ENCODE measurements around the gene PCYT2.

Gene PCYT2

DNA sequence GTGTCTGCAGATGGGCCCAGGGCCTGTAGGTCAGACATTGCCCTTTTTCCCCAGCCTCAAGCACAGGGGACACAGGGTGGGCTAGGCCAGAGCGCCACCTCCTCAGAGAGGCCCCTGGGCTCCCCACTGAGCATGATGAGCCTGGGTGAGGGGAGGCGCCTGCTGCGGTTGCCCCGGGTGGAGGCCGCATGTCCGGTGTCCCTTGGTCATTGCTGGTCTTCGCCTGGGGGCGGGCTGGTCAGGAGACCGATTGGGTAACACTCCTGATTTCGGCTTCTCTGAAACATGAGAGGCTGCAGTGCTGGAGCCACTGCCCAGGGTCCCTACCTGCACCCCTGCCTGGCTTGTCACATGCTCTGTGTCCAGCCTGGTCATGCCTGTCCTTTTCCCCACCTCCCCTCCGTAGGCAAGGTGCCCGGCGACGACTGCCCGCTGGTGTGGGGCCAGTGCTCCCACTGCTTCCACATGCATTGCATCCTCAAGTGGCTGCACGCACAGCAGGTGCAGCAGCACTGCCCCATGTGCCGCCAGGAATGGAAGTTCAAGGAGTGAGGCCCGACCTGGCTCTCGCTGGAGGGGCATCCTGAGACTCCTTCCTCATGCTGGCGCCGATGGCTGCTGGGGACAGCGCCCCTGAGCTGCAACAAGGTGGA is 11.6 kb downstream of the PCYT2 start:
- no peak for DNase-seq (ENCODE audit: low read depth)

DNA sequence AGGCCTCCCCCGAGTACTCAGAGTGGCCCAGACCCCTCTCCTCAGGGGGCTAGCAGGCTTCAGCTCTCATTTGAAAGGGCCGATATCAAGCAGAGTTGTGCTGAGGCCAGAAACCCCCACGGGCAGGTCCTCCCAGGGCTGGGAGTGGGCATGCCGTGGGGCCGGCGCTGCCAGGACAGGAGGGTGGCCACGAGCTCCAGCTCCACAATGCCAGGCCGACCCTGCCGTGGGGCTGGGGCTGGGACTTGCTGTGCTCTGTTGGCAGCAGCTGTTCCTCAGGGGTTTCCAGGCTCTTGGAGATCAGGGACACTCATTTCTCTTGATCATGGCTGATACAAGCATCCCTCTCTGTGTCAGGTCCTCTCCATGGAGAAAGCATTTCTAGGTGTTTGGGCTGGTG is 12.3 kb downstream of the PCYT2 start:
- no peak for DNase-seq (ENCODE audit: low read depth)

DNA sequence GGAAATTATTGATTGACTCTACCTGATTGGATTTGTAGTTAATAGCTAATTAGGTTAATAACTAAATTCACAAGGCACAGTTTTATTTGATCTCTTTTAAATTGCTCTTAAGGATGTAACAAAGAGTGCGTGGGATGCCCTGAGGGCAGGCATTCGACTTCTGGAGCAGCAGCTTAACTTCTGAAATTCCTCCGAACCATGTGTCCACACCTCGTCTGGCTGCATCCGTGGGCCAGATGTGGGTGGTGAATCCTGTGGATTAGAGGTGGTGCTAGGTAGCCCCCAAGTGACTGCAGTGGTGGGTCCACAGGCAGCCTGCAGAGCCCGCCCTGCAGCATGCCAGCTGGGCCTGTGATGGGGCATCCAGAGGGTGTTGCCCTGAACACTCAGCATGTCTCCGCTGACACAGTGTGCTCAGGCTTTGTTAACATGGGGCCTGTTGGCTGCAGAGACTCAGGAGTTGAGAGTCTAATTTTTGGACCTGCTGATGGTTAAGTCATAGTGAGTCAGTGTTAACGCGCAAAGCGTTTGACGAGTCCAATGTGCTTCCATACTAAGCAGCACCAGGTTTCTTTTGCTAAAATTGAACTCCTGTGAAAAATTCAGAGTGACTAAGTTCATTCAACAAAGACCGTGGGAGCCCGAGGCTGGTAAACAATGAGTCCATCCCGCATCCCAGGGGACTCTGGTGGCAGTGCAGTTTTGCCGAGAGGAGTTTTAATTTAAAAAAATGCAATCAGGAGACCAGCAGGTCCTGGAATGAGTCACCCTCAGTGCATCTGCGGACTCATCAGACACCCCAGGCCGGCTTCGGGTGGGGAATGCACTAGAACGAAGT is 13.0 kb downstream of the PCYT2 start:
- DNase-seq (ENCODE audit: low read depth), result no peak

DNA sequence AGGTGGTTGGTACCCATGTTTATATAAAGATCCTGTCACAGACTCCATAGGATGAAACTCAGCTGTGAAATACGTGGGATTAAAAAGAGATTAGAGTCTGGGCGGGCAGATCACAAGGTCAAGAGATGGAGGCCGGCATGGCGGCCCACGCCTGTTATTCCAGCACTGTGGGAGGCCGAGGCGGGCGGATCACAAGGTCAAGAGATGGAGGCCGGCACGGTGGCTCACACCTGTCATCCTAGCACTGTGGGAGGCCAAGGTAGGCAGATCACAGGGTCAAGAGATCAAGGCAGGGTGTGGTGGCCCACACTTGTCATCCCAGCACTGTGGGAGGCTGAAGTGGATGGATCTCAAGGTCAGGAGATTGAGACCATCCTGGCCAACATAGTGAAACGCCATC is 15.8 kb downstream of the PCYT2 start:
- DNase-seq (ENCODE audit: low read depth), result no peak

DNA sequence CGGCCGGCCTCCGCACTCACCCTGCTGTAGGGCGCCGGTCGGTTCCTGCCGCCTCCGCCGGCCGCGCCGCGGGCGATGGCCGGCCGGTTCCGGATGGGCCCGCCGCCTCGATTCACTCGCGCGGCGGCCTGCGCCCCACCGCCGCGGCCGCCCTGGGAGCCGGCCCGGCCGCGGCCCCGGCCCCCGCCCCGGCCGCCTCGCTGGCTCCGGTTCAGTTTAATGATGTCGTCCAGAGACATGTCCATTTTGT is 20.0 kb downstream of the PCYT2 start:
- no peak for DNase-seq (ENCODE audit: low read depth)

DNA sequence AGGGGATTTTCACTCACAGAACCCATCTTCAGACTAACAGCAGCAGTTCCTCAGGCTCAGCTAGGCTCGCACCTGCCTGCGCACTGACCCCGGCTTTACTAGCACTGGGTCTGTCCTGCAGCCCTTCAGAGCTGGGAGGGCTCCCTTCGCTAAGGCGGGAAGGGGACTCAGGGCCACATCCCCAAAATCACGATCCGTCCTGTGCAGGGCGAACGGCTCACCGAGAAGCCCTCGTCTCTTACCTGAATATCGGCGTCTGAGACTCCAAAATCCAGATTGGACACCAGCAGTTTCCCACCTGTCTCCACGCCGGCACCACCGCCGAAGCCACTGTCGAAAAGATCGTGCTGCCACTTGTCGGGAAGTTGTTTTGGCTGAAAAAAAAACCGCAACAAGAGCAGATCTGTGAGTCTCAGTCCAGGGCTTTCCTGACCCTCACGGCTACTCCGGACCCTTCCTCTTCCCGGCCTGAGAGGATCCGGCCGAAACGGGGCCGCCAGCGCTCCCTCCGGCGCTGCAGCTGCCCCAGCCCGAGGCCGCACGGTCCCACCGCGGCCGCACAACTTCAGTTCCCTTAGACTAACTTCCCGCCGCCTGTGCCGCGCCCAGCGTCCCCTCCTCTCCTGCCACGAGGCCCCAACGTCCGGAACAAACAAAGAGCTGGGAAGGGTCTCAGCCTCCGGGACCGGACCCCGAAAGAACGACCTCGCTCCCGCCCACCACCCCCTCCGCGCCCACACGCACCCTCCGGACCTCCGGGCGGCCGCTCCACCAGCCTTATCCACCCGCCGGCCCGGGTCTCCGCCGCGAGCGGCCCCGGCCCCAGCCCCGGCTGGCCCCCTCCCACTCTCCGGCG is 20.5 kb downstream of the PCYT2 start:
- DNase-seq (ENCODE audit: low read depth), result no peak

DNA sequence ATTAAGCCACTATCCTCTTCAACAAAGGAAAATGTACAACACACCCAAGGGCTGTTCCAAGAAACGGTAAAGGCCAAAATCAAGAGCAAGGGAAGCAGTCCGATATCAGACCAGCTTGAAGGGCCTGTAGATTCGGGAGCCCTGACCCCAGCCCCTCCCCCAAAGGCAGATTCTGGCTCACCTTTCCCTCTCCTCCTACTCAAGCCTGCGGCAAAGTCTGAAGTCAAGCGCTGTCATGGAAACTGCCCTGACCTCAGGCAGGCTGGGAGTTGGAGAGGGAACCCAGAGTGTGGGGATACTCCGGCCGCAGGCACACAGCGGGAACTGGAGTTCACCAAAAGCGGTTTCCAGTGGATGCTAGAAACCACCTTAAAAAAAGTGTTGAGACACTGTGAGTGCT is 21.6 kb downstream of the PCYT2 start:
- DNase-seq (ENCODE audit: low read depth), result no peak

DNA sequence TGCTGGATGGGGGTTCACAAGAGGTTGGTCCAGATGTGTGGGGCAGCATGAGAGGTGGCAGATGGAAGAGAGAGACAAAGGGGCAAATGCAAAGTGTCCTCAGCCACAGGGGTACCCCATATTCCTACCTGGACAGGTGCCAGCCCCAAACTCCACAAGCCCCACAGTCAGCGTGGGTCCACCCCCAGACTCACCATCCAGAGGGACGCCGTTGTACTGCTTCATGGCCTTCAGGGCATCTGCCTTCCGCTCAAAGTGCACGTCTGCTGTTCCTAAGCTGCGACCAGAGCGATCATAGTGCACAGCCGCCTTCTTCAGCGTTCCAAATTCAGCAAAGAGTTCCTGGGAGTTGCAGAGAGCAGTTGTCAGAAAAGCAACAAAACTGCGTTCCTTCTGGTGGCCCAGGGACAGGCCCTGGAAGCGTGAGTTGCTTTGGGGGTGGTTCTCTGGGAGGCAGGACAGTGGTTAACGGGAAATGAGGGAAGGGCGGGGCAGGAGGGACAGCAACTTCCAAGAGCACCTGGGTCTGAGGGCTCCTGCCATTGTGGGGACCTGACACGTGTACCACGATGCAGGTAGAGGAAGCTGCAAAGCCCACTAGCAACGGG is 22.1 kb downstream of the PCYT2 start:
- DNase-seq (ENCODE audit: low read depth), result no peak

DNA sequence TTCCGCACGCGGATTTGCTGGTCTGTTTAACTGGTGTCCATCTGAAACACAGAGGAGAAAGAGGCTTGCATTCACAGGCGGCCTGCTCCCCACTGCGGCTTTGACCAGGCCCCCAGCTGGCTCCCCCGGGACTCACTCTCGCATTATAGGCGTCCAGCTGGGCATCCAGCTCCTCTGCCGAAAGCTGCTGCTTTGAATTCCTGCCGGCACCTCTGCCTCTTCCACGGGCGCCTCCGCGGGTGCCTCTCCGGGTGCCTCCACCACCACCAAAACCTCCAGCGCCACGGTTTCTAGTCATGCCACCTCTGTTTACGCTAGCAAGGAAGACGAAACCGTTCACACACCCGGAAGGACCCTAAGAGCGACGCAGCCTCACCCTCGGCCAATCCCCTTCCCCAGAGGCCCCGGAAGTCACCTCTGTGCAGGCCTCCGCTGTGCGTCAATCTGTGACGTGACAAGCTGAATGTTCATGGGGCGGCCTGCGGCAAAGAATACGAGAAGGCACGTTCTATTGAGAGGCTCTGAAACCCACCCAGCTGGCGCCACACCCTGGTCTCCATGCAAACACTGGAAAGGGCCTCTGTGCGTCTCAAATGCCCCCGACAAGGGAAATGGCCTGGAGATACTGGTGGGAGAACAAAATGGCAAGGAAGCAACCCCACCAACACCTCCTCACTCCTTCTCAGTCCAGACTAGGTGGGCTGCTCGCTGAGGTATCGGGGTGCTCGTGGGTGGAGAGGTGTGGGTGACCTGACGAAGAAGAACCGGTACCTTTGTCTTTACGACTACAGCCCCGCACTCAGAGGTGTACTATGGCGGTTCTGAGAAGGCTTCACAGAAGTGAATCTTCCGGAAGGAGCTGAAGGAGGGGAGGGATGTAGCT is 22.9 kb downstream of the PCYT2 start:
- no peak for DNase-seq (ENCODE audit: low read depth)

DNA sequence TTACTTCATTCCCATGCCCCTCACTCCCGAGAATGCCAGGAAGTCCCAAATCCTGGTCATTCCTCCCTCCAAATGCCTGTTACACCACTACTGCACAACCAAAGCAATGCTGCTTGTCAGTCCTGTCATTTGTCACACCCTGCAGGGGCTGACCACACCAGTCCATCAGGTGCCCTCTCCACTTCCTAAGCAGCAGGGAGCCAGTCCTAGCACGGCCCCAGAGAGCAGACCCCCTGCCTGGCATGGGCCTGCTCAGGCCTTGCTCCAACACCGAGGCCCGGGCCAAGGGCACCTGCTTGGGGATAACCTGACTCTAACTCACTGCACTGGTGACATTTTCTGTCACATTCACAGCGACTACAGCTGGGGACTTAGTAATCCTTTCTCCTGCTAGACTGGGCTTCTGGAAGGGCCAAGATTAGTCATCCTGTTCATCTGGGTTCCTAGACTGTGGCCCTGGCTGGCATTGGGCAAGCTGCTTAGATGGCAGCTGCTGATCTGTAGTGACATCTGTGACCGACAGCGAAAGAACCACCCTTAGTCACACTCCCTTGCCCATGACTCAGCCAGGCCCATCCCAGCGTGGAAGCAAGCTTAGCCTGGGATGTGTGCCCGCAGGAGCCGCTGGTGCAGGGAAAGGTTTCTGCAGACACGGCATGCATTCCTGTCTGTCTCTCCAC is 25.2 kb downstream of the PCYT2 start:
- DNase-seq (ENCODE audit: low read depth), result no peak

DNA sequence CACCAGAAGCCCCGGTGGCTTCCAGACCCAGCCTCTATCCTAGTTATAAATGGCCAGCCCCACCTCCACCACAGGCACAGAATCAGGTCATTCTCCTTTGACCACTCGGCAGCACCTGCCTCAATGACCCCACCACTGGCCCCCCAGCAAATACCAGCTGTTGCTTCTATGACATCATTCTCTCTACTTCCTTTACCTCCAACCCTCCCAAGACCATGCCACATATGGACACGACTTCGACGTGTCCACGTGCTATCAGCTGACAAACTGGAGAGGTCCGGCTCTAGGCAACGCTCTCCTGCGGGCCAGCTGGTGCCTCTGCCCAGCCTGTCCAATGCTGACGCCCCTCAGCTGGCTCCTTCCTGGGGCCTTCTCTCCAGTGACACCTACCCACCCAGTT is 25.7 kb downstream of the PCYT2 start:
- DNase-seq (ENCODE audit: low read depth), result no peak

DNA sequence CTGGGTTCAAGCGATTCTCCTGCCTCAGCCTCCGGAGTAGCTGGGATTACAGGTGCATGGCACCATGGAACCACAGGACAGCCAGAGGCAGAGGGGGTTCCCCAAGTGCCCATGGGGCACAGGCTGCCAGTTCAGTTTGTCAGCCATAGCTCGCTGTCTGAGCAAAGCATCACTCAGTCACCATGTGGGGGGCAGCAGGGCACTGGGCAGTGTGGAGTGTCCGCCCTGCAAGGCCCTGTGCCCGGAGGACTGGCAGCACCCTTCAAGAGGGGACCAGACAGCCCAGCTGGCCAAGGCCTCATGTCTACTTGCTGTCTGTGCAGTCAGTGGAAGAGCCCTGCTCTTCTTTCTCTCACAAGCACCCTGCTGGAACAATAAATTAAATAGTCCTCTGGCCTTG is 26.2 kb downstream of the PCYT2 start:
- DNase-seq (ENCODE audit: low read depth), result no peak

DNA sequence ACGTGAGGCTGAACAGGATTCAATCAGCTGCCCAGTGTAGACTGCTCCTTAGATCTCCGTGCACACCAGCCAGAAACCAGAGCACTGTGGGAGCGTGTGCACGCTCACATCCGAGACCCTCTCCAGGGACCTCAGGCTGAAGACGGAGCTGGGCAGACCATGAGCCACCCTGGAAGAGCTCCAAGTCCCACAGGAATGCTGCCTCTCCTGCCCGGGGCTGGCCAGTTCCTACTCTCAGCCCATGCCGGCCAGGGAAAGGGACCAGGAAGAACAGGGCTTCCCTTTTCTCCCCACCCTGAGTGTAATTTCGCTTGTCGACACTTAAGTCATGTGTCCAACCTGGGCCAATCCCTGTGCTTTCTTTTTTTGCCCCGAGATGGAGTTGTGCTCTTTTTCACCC is 26.7 kb downstream of the PCYT2 start:
- no peak for DNase-seq (ENCODE audit: low read depth)

DNA sequence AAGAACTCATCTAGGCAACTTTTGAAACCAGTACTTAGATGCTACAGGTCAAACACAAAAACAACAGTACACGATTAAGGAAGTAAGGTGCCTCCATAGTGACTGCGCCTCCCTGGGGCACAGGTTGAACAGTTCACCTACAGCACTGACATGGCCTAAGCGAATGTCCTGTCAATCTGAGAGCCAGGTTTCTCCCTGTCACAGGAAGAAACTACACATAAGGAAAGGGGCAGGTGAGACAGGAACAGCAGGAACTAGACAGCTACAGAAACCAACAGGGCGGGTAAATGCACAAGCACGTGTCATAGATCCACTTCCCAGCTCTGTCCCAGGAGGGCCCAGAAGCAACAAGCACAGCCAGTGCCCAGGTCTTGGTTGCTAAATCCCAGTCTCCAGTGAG is 32.1 kb downstream of the PCYT2 start:
- no peak for DNase-seq (ENCODE audit: low read depth)

DNA sequence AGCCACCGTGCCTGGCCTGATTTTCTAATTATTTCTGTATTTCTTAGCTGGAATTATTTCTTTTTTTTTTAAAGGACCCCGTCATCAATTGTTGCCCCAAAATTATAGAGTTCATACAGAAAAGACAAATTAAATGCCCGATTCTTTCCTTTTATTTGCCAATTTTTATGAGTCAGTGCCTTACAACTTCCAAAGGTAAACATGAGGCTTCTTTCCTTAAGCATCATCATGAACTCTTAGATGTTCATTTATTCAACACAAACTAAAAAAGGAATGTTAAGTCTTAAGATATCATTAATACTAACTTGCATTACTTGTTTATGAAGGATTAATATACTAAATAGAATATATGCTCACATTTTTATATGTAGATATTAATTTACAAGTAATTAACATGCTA is 32.9 kb downstream of the PCYT2 start:
- no peak for DNase-seq (ENCODE audit: low read depth)

DNA sequence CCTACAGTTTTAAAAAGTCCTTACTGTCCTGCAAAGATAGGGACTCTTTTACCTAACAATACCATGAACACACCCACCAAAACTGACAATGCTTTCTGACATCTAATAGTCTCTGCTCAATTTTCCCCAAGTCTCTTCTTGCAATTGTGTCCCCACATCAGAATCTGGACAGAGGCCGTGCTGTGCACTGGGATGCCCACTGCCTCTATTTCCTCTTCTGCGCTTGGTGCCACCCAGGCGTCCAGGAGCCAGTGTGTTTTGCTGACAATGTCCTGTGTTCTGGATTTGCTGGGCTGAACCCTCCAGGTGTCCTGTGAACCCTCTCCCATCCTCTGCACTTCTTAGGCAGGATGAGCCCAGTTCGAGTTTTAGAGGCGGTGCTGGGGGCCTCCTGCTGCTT is 33.6 kb downstream of the PCYT2 start:
- no peak for DNase-seq (ENCODE audit: low read depth)

DNA sequence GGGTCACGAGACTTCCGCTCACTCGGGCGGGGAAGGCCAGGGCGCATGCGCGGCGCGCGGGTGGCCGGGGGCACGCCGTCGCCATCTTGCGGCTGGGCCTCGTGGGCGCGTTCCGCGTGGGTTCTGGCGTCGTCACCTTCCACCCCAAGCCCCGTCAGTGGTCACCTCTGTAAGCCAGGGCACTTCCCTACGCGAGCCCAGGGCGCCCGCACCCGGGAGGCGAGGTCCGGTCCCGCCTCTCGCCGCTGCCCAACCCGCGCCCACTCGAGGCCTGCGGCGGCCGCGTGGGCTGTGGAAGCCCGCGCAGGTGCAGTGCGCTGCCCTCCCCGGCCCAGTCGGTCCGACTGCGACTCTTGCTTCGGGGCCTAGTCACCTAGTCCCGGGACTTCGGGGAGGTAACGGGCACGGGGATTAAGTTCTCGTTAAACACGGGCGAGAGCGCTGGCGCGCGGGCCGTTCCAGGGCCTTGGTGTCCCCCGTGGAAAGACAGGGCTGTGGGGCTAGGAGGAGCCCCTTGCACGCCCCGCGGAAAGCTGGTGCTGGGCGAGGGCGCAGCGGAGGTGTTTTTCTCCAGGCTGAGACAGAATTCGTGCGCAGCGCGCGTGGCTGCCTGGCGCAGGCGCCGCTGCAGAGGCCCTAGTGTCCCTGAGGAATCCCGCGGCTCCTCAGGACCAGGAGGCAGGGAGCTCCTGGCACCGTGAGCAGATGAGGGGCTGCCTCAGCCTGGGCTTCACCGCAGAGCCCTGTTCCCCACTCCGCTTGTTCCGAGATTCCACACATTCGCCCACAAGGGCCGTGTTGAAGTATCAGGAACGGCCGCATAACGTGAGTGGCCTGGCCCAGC is 39.6 kb downstream of the PCYT2 start:
- peak; percentile 95 for DNase-seq (ENCODE audit: low read depth)

DNA sequence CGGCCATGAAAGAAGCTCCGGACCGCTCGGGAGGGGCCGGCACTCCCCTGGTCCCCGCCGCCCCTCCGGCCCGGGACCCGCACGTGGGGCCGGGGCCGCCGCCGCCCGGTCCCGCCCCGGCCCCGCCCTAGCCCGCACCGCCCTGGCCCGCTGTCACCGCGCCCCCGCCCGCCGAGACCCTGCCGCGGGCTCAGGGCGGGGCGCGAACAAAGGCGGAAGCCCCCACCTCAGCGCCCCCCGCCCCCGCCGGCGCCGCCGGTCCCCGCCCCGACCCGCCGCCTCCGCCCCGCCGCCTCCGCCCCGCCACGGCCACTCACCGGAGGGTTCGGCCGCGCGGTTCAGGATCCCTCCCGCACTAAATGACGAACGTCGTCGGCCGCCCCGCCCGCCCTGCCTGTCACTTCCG is 40.2 kb downstream of the PCYT2 start, which contains the start of gene ARHGDIA:
TSS of gene ARHGDIA (minus strand) at position 357 of the 406 bp plus-strand sequence. CDS start 1,407 bp downstream, outside the sequence.
- DNase-seq (ENCODE audit: low read depth), result no peak

DNA sequence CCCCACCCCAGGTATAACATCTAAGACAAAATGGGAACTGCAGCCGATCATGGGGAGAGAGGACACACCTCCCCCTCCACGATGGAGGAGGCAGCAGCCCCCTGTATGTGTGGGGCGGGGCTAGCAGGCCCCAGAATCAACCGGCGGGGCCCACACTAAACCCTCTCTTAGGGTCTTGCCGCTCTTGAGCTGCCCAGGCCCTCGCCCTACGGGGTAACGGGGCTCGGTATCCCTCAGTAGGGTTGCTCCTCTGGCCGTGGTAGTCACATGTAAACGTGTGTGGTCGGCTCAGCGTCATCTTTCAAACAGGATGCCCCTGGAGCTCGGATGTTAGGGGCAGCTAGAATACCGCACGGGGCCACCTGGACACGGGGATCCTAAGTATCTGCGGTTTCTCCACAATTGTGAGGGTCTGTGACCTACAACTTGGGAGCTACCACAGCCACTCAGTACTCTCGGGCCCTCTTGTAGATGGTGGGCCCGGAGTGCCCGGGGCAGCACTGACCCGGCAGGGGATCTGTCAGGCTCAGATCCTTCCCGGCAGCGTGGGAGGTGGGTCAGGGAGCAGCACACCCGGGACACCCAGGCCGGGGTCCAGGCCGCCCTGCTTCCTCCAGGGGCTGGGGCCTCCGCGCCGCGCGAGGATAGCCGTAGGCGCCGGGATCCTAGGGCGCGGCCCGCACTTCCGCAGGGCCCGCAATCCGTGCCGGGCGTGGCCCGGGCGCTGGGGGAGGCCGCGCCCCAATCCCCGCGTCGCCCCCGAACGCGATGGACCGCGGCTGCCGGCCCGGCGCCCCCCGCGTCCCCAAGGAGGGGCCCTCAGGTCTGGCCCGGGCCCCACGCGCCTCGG is 40.8 kb downstream of the PCYT2 start:
- DNase-seq (ENCODE audit: low read depth), result no peak
